WTC11 (cell line): ENCODE measurements around the gene WWOX. TPM values are rescaled to one million over a fixed set of nuclear protein-coding genes. Genes with fewer than 3 reads are reported as not detected.
A peak's percentile ranks its signal among the peaks of the same experiment; 100 is the strongest.

Experiments
- ATAC-seq: fragments of 200-7000 bp; cut with Tn5 transposase; 2 replicates; pipeline ENCODE4 v1.10.0; 2021; ENCODE audit warnings: mild to moderate bottlenecking, moderate library complexity
- CTCF ChIA-PET: fragments of 300-600 bp; sonication (Branson Sonifier 250); formaldehyde crosslinking; loops from one replicate; lab custom pipeline; 2021; ENCODE audit warnings: antibody characterized with exemption; lab: Charles Lee
- POLR2A ChIA-PET: fragments of 350-600 bp; sonication (Branson Sonifier 250); formaldehyde crosslinking; loops from one replicate; lab custom pipeline; 2021; ENCODE audit warnings: antibody characterized with exemption; lab: Charles Lee
- DNase-seq: peaks from one replicate; pipeline ENCODE4 v3.0.0; 2021; ENCODE audit warnings: low spot score
- H3K27ac Mint-ChIP-seq: 2 replicates; pipeline ENCODE4 v1.8.0; 2021; ENCODE audit warnings: mixed read lengths
- H3K27me3 Mint-ChIP-seq: 2 replicates; pipeline ENCODE4 v1.8.0; 2021; ENCODE audit warnings: low read depth, mild to moderate bottlenecking, moderate library complexity, mixed read lengths
- H3K36me3 Mint-ChIP-seq: 2 replicates; pipeline ENCODE4 v1.8.0; 2021; ENCODE audit warnings: mixed read lengths
- H3K4me1 Mint-ChIP-seq: 2 replicates; pipeline ENCODE4 v1.8.0; 2022; ENCODE audit warnings: mixed read lengths
- H3K4me3 Mint-ChIP-seq: 2 replicates; pipeline ENCODE4 v1.8.0; 2021; ENCODE audit warnings: mild to moderate bottlenecking, moderate library complexity, mixed read lengths
- H3K9me3 Mint-ChIP-seq: 2 replicates; pipeline ENCODE4 v1.8.0; 2021; ENCODE audit warnings: mixed read lengths
- ETV6 ChIP-seq: sonication (generic); formaldehyde crosslinking; IDR thresholded peaks from 2 replicates; pipeline ENCODE4 v1.8.1; 2022; ENCODE audit warnings: mild to moderate bottlenecking, missing genetic modification reagents
- FOXP1 ChIP-seq: sonication (generic); formaldehyde crosslinking; IDR thresholded peaks from 2 replicates; pipeline ENCODE4 v1.8.0; 2022; ENCODE audit warnings: missing genetic modification reagents, mild to moderate bottlenecking, moderate library complexity, borderline replicate concordance
- GABPB1 ChIP-seq: sonication (generic); formaldehyde crosslinking; IDR thresholded peaks from 2 replicates; pipeline ENCODE4 v1.8.1; 2023; ENCODE audit warnings: mild to moderate bottlenecking, missing genetic modification reagents
- ZNF138 ChIP-seq: sonication (generic); formaldehyde crosslinking; conservative IDR thresholded peaks from 2 replicates; pipeline ENCODE4 v1.8.1; 2022; ENCODE audit warnings: mild to moderate bottlenecking, moderate library complexity, missing genetic modification reagents
- total RNA-seq: library from RNA; stranded (reverse); gene quantifications from 3 replicates; pipeline ENCODE4 v1.2.3, GENCODE V29; 2021
- TF ChIP-seq, protein P1 (sequence below): sonication (generic); formaldehyde crosslinking; IDR thresholded peaks from 2 replicates; pipeline ENCODE4 v1.8.0; 2023; ENCODE audit warnings: missing genetic modification reagents, mild to moderate bottlenecking, borderline replicate concordance
- TF ChIP-seq, protein P2 (sequence below): sonication (generic); formaldehyde crosslinking; IDR thresholded peaks from 2 replicates; pipeline ENCODE4 v1.8.1; 2022; ENCODE audit warnings: mild to moderate bottlenecking, moderate library complexity, missing genetic modification reagents
- TF ChIP-seq, protein P3 (sequence below): fragments of 250-450 bp; sonication (Bioruptor Pico); conservative IDR thresholded peaks from 2 replicates; pipeline ENCODE4 v1.9.0; 2021; ENCODE audit warnings: mild to moderate bottlenecking
- TF ChIP-seq, protein P4 (sequence below): sonication (generic); formaldehyde crosslinking; conservative IDR thresholded peaks from 2 replicates; pipeline ENCODE4 v1.8.1; 2022; ENCODE audit warnings: mild to moderate bottlenecking, missing genetic modification reagents
- TF ChIP-seq, protein P5 (sequence below): fragments of 250-450 bp; sonication (Bioruptor Pico); IDR thresholded peaks from 2 replicates; pipeline ENCODE4 v1.9.0; 2021; ENCODE audit warnings: mild to moderate bottlenecking

WWOX gene
- total RNA-seq, 1 experiment from 2014 or later: 15.7 TPM

DNA sequence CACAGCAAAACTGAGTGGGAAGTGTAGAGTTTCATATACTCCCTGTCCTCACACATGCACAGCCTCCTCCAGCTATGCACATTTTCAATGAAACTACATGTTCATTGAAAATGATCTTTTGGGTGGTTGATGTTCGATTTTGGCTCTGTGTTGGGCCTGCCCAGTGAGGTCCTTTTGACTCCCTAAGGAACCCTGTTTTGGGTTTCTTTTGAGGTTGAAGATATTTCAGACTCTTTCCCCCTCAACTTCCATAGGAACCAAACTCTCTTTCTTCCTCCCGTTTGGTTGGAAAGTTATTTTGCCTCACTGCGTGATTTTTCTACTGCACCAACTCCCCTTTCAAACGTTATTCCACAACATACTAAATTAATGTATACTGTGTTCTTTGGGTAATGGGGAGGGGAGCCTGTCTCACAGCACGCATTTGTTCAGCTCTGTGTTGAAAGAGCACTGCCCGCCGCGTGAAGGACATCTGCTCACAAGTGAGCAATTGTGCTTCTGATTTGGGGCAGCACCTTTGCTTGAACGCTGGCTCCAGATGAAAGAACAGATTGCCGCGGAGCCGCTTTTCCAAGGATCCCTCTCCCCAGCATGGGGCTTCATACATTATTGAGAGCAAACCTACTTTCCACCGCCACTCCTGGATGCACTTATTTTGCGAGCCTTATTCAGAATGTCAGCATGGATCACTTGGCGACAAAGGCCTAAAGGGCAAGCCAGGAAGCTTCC lies 385.9 kb downstream of the WWOX start:
- Mint-ChIP-seq H3K27ac (no peak overlapping the region), H3K27me3 (no peaks in the 10 kb centered on the region), H3K4me1 (no peaks in the 10 kb centered on the region; the same call in 1 of the 2 replicates), H3K36me3 (no peaks in the 10 kb centered on the region), H3K9me3 (peaks cover 4% of the 10 kb centered on the region; the same call in 1 of the 2 replicates), H3K4me3 (no peak overlapping the region)
- ATAC-seq (no peak), DNase-seq (no peak)
- TF ChIP-seq GABPB1 (CRISPR knock-in tag) (peak; percentile 57), ETV6 (CRISPR knock-in tag) (no peak)
- CTCF ChIA-PET: no interaction called here
- POLR2A ChIA-PET: interaction anchor here (0.5 kb wide), 1 partner anchor 66 kb away, joined by 6 read pairs; no protein-coding TSS in a partner anchor

DNA sequence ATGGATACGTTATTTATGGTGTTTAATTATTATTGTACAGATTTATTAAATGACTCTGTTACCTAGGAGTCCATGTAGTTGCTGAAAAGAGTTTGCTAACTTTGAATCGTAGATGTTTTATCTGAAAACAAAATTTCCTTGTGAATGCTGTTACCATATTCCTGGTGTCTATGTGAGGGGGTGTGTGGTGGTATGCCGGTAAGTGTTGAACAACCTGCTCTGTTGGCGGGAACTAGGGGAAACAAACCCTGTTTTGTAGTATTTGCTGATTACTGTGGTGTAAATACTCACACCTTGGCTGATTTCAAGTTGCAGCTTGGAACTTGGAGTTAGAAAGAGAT lies 386.4 kb downstream of the WWOX start:
- no peak overlapping the region for H3K27ac Mint-ChIP-seq
- no peak overlapping the region for H3K4me3 Mint-ChIP-seq
- DNase-seq (no peak), ATAC-seq (no peak)
- H3K36me3 Mint-ChIP-seq: no peaks in the 10 kb centered on the region
- ChIA-PET CTCF (no interaction called here), POLR2A (interaction anchor here (0.5 kb wide), 1 partner anchor 66 kb away, joined by 6 read pairs; no protein-coding TSS in a partner anchor)
- H3K4me1 Mint-ChIP-seq: no peaks in the 10 kb centered on the region
- H3K27me3 Mint-ChIP-seq: no peaks in the 10 kb centered on the region; the same call in 1 of the 2 replicates
- H3K9me3 Mint-ChIP-seq: peaks cover 4% of the 10 kb centered on the region; the same call in 1 of the 2 replicates
- TF ChIP-seq, protein P1, sequence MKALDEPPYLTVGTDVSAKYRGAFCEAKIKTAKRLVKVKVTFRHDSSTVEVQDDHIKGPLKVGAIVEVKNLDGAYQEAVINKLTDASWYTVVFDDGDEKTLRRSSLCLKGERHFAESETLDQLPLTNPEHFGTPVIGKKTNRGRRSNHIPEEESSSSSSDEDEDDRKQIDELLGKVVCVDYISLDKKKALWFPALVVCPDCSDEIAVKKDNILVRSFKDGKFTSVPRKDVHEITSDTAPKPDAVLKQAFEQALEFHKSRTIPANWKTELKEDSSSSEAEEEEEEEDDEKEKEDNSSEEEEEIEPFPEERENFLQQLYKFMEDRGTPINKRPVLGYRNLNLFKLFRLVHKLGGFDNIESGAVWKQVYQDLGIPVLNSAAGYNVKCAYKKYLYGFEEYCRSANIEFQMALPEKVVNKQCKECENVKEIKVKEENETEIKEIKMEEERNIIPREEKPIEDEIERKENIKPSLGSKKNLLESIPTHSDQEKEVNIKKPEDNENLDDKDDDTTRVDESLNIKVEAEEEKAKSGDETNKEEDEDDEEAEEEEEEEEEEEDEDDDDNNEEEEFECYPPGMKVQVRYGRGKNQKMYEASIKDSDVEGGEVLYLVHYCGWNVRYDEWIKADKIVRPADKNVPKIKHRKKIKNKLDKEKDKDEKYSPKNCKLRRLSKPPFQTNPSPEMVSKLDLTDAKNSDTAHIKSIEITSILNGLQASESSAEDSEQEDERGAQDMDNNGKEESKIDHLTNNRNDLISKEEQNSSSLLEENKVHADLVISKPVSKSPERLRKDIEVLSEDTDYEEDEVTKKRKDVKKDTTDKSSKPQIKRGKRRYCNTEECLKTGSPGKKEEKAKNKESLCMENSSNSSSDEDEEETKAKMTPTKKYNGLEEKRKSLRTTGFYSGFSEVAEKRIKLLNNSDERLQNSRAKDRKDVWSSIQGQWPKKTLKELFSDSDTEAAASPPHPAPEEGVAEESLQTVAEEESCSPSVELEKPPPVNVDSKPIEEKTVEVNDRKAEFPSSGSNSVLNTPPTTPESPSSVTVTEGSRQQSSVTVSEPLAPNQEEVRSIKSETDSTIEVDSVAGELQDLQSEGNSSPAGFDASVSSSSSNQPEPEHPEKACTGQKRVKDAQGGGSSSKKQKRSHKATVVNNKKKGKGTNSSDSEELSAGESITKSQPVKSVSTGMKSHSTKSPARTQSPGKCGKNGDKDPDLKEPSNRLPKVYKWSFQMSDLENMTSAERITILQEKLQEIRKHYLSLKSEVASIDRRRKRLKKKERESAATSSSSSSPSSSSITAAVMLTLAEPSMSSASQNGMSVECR (CRISPR knock-in tag): no peak
- no peak for TF ChIP-seq FOXP1 (CRISPR knock-in tag)

DNA sequence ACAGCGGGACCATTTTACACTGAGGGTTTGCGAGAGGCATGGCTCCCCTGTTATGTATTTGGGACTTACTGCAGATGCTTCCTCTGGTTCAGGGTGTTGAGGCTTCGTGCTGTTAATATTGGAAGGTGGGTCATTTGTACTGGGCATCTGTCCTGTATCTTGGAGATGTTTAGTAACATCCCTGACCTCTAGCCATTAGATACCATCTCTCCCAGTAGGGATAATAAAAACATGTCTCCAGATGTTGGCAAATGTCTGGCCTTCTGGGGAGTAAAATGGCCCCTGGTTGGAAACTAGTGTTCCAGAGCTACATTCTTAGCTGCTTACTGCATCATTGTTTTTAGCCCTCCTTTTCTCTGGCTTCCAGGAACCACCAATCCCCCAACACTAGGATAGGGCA lies 388.0 kb downstream of the WWOX start:
- ATAC-seq: no peak
- H3K4me3 Mint-ChIP-seq: no peak overlapping the region
- no peaks in the 10 kb centered on the region for H3K4me1 Mint-ChIP-seq
- peaks cover 4% of the 10 kb centered on the region; the same call in 1 of the 2 replicates for H3K9me3 Mint-ChIP-seq
- ChIA-PET CTCF (interaction anchor here (0.6 to 1.0 kb wide), 2 partner anchors 9 kb away, joined by 3 read pairs; no protein-coding TSS in a partner anchor), POLR2A (no interaction called here)
- DNase-seq: no peak
- no peak overlapping the region for H3K27ac Mint-ChIP-seq
- TF ChIP-seq, protein P2, sequence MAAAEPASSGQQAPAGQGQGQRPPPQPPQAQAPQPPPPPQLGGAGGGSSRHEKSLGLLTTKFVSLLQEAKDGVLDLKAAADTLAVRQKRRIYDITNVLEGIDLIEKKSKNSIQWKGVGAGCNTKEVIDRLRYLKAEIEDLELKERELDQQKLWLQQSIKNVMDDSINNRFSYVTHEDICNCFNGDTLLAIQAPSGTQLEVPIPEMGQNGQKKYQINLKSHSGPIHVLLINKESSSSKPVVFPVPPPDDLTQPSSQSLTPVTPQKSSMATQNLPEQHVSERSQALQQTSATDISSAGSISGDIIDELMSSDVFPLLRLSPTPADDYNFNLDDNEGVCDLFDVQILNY: no peak
- TF ChIP-seq, protein P3, sequence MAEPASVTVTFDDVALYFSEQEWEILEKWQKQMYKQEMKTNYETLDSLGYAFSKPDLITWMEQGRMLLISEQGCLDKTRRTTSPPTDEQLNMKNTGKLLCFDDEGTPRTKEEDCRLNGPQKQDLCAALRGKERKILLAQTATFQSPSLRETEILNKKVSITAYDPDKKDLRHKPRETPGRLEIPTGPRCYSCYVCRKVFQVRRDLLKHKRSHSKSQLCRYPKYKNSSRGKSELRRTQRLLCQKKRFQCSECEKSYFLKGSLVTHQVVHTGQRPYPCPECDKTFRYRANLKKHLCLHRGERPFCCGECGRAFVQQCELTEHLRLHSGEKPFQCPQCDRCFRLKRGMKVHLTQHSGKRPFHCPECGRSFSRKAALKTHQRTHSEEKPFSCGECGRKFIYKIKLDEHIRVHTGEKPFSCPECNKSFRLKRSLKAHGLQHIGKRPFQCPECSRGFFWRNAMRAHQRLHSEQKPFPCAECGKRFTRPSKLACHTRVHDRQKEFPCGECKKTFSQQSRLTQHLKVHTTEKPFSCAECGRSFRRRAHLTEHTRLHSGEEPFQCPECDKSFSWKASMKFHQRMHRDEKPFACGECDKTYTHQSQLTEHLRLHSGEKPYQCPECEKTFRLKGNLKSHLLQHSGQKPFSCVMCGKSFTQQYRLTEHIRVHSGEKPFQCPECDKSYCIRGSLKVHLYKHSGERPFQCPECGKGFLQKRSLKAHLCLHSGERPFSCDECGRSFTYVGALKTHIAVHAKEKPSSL (CRISPR knock-in tag): no peak
- TF ChIP-seq, protein P4, sequence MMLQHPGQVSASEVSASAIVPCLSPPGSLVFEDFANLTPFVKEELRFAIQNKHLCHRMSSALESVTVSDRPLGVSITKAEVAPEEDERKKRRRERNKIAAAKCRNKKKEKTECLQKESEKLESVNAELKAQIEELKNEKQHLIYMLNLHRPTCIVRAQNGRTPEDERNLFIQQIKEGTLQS (CRISPR knock-in tag): no peak
- TF ChIP-seq ZNF138 (CRISPR knock-in tag) (no peak), ETV6 (CRISPR knock-in tag) (no peak)
- TF ChIP-seq, protein P5, sequence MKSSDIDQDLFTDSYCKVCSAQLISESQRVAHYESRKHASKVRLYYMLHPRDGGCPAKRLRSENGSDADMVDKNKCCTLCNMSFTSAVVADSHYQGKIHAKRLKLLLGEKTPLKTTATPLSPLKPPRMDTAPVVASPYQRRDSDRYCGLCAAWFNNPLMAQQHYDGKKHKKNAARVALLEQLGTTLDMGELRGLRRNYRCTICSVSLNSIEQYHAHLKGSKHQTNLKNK: no peak
- no peaks in the 10 kb centered on the region for H3K36me3 Mint-ChIP-seq
- no peaks in the 10 kb centered on the region; the same call in 1 of the 2 replicates for H3K27me3 Mint-ChIP-seq
